ENCODE data around the gene IL5.

Gene IL5

DNA sequence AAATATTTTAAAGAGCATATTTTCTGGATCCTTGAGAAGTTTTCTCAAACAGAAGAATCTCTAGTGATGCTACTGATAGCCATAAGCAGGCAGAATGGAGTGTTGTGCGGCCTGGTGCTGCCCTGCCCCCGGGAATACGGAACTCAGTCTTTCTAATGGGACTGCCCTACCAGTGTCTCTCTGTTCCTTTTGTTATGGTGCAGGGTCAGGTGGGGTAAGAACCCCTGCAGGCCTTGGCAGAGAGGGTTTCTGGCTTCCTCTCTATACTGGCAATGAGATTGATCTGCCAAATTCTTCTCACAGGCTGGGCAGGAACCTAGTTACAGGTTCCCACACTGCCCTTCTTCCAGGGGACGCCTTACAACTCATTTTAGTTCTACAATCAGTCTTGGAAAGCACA lies 2.6 kb downstream of the IL5 start:
- Histone ChIP-seq H3K4me2 (no peak overlapping the region), H3K79me2 (ENCODE audit: insufficient read depth, low read depth) (no peaks in the 10 kb centered on the region), H2AFZ (ENCODE audit: low read depth) (no peak overlapping the region), H3K27me3 (ENCODE audit: insufficient read depth, low read depth) (no peaks in the 10 kb centered on the region), H3K4me3 (IDR thresholded peaks at IDR 0.05; ENCODE audit: insufficient read depth, low read depth, low read length) (no peak overlapping the region), H3K4me1 (ENCODE audit: low read depth, poor library complexity, severe bottlenecking) (peaks cover 3% of the 10 kb centered on the region), H3K36me3 (ENCODE audit: insufficient read depth) (no peaks in the 10 kb centered on the region; the same call in 1 of the 2 replicates), H4K20me1 (ENCODE audit: insufficient read depth) (no peaks in the 10 kb centered on the region), H3K9ac (no peak overlapping the region), H3K27ac (no peak overlapping the region)
- TF ChIP-seq, protein P1, sequence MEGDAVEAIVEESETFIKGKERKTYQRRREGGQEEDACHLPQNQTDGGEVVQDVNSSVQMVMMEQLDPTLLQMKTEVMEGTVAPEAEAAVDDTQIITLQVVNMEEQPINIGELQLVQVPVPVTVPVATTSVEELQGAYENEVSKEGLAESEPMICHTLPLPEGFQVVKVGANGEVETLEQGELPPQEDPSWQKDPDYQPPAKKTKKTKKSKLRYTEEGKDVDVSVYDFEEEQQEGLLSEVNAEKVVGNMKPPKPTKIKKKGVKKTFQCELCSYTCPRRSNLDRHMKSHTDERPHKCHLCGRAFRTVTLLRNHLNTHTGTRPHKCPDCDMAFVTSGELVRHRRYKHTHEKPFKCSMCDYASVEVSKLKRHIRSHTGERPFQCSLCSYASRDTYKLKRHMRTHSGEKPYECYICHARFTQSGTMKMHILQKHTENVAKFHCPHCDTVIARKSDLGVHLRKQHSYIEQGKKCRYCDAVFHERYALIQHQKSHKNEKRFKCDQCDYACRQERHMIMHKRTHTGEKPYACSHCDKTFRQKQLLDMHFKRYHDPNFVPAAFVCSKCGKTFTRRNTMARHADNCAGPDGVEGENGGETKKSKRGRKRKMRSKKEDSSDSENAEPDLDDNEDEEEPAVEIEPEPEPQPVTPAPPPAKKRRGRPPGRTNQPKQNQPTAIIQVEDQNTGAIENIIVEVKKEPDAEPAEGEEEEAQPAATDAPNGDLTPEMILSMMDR (conservative IDR thresholded peaks at IDR 0.05; ENCODE audit: low read depth, low read length): no peak

GRCh38 chr5:132540149-132540548 lies 3.2 kb downstream of the IL5 start:
- Histone ChIP-seq H4K20me1 (ENCODE audit: insufficient read depth) (no peaks in the 10 kb centered on the region), H3K27ac (no peak overlapping the region), H2AFZ (ENCODE audit: low read depth) (no peak overlapping the region), H3K36me3 (ENCODE audit: insufficient read depth) (no peaks in the 10 kb centered on the region; the same call in 1 of the 2 replicates), H3K4me3 (IDR thresholded peaks at IDR 0.05; ENCODE audit: insufficient read depth, low read depth, low read length) (no peak overlapping the region), H3K4me1 (ENCODE audit: low read depth, poor library complexity, severe bottlenecking) (no peaks in the 10 kb centered on the region), H3K79me2 (ENCODE audit: insufficient read depth, low read depth) (no peaks in the 10 kb centered on the region), H3K9ac (no peak overlapping the region), H3K4me2 (no peak overlapping the region), H3K27me3 (ENCODE audit: insufficient read depth, low read depth) (no peaks in the 10 kb centered on the region)
- TF ChIP-seq, protein P1 (conservative IDR thresholded peaks at IDR 0.05; ENCODE audit: low read depth, low read length): no peak

DNA sequence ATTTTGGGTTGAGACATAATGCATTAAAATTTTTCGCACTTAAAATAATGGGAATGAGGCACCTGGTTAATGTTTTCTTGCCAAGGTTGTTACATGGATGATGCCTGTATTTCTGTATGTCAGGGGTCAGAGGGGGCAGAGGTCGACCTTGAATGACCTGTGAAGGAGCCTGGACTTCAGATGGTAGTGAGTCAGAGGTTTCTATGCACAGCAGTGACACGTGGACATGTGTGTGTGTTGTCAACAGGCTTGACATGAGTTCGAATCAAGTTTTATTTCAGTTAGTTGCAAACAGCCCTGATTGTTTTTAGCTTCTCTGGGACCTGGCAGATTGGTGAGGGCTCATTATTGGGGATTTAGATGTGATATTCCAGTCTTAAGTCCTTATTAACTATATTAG lies 3.6 kb downstream of the IL5 start:
- Histone ChIP-seq H3K27ac (no peak overlapping the region), H3K36me3 (ENCODE audit: insufficient read depth) (no peaks in the 10 kb centered on the region; the same call in 1 of the 2 replicates), H3K79me2 (ENCODE audit: insufficient read depth, low read depth) (no peaks in the 10 kb centered on the region), H3K4me2 (no peak overlapping the region), H3K4me1 (ENCODE audit: low read depth, poor library complexity, severe bottlenecking) (no peaks in the 10 kb centered on the region), H3K4me3 (IDR thresholded peaks at IDR 0.05; ENCODE audit: insufficient read depth, low read depth, low read length) (no peak overlapping the region), H2AFZ (ENCODE audit: low read depth) (no peak overlapping the region), H3K27me3 (ENCODE audit: insufficient read depth, low read depth) (no peaks in the 10 kb centered on the region), H4K20me1 (ENCODE audit: insufficient read depth) (no peaks in the 10 kb centered on the region), H3K9ac (no peak overlapping the region)
- TF ChIP-seq, protein P1 (conservative IDR thresholded peaks at IDR 0.05; ENCODE audit: low read depth, low read length): no peak

GRCh38 chr5:132530946-132531345 lies 12.4 kb downstream of the IL5 start:
- Histone ChIP-seq H3K79me2 (ENCODE audit: insufficient read depth, low read depth) (no peaks in the 10 kb centered on the region), H3K9ac (no peak overlapping the region), H4K20me1 (ENCODE audit: insufficient read depth) (no peaks in the 10 kb centered on the region), H3K27ac (no peak overlapping the region), H3K27me3 (ENCODE audit: insufficient read depth, low read depth) (no peaks in the 10 kb centered on the region), H2AFZ (ENCODE audit: low read depth) (no peak overlapping the region), H3K36me3 (ENCODE audit: insufficient read depth) (no peaks in the 10 kb centered on the region), H3K4me1 (ENCODE audit: low read depth, poor library complexity, severe bottlenecking) (peaks cover 33% of the 10 kb centered on the region), H3K4me2 (no peak overlapping the region), H3K4me3 (IDR thresholded peaks at IDR 0.05; ENCODE audit: insufficient read depth, low read depth, low read length) (no peak overlapping the region)
- TF ChIP-seq, protein P1 (conservative IDR thresholded peaks at IDR 0.05; ENCODE audit: low read depth, low read length): no peak

All from KMS-11 (cell line).